HG02938 (cell line): Measurements from ENCODE around the gene RFX2.

Experiments used
- ATAC-seq: cut with Tn5 transposase; IDR thresholded peaks from one replicate; pipeline ENCODE4 v1.9.1; 2021; ENCODE audit warnings: mild to moderate bottlenecking, moderate library complexity; ENCODE audit not compliant: unreplicated experiment

Gene RFX2

DNA sequence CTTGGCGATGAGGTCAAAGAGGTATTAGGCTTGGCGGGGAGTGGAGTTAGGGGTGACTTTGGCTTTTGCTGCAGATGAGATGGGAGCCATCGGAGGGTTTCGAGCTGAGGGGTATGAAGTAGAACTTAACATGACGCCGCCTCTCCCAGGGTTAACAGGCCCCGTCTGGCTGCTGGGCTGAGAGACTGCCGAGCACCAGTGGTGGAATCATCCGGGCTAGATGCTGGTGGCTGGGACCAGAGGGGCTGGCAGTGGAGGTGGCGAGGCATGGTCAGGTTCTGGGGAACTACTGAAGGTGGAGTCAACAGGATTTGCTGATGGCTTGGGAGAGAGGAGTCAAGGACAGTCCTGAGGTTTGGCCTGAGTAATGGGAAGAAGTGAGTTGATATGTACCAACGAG is 4.9 kb downstream of the RFX2 start:
- no peak for ATAC-seq

DNA sequence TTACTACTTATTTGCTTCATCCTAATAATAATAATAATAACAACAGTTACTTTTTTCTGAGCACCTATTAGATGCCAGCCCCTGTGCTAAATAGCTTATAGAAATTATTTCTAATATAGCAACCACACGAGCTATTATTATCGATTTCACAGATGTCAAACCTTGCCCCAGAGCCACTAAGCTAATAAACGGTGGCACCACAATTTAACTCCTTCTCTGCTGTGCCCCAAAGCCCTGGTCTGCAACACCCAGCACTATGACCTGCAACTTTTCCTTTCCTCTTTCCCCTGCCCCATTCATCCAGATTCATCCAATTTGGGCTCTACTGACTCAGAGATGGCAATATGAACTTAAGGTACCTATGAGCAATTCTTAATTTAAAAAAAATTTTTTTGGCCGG is 6.4 kb downstream of the RFX2 start:
- no peak for ATAC-seq

DNA sequence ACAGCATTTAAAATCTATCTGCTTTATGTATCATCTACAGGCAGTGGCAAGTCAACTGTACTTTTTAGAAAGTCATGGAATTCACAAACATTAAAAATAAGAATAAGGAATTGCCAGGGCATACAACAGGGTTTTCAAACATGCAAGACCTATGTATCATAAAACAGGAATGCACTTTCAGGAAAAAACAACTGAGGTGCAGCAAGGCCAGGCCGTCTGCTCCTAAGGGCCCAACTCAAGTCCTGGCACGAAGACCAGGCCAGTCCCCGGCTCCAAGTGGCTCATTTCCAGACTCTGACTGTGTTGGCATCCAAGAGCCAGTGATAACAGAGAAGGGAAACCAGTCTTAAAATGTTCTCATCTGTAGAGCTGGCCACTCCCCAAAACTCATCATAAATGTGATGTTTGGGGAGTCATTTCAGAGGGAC is 7.1 kb downstream of the RFX2 start:
- no peak for ATAC-seq

DNA sequence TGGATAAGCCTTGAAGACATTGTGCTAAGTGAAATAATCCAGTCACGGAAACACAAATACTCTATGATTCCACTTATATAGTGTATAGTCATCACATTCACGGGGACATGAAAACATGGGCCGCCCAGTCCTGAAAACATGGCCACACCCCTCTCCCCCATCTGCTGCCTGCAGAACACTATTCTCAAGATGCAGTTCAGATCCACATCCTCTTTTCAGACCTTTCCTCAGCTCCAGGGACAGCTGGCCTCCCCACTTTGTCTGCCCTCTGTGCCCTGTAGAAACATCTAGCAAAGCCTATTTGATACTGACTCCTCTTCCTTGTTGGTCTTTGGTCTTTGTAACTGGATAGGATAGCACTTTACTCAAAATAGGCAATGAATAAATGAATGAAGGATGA is 8.3 kb downstream of the RFX2 start:
- no peak for ATAC-seq

DNA sequence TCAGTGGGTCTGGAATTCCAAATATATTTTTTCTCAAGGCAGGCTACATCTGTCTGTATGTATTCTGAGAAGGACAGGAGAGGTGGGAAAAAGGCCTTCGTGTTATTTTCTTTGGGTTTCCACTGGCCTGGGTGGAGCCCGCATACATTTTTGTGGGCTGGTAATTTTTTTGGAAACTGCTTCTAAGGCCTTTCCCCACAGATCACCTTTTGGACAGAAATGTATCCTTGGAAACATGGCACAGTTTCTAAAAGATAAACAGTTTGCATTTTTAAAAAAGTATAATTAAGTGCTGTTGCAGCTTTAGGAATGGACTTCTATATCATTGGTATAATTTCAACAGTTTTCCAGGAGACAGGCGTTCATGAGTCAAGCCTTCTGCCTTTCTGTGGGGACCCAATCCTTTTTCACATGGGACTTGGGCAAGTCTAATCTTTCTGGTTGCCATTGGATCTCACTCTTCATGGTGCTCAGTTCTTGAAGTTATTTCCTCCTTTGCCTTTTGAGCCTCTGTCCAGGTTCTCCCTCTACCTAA is 8.9 kb downstream of the RFX2 start:
- ATAC-seq = no peak

DNA sequence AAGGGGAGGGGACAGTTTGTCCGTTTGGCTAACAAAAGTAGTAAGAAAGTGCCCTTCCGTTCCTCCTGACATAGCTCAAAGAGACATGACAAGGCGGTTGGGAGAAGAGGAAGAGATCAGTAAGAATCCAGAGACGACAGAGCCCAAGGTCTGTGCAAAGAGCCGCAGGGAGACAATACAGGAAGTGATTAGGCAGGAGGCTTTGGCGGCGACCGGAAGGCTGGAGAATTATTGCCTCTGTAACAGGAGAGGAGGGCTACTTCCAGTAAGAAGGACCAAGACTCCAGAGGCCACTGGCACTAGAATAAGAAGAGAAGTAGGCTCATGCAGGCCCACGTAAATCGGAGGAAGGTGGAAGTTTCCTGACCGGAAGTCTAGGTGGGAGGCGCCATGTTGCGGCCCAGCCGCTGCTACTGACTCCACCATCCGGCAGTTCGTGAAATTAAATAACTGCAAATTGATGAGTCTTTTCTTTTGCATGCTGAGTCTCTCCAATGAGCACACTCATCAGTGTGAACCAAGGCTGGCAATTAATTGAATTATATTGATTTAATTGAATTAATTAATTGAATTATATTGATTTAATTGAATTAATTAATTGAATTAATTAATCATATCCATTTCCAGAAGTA is 9.9 kb downstream of the RFX2 start:
- ATAC-seq = no peak

DNA sequence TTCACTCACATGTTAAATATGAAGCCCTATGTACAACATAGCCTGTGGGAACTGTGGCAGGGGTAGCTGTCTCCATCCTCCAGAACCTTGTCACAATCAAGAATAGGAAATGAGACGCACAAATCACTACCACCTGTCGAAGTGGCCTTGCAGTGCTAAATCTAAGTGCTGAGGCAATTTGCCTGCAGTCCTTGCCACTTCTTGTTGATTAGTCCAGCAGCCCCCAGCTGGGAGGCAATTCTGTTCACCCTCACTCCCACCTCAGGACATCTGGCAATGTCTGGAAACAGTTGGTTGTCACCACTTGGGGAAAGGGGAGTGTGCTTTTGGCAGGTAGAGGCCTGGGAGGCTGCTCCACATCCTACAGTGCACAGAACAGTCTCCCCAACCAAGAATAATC is 10.7 kb downstream of the RFX2 start:
- ATAC-seq = no peak

DNA sequence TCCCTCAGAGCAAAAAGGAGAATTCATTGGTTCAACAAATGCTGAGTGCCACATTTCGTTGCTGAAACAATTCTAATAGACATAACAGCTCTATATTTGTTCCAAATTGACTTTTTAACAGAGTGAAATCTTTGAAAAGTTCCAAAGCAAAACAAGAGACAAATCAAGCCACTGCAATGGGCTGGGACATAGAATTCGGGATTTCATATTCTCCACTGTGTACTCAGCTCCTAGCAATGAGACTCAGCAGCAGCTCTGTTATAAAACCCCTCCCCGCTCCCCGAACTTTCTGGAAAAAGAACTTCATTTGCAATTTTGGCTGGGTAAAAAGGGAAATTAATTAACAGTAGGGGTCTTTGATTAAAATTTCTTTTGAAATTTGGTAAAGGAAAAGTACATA is 11.3 kb downstream of the RFX2 start:
- no peak for ATAC-seq

DNA sequence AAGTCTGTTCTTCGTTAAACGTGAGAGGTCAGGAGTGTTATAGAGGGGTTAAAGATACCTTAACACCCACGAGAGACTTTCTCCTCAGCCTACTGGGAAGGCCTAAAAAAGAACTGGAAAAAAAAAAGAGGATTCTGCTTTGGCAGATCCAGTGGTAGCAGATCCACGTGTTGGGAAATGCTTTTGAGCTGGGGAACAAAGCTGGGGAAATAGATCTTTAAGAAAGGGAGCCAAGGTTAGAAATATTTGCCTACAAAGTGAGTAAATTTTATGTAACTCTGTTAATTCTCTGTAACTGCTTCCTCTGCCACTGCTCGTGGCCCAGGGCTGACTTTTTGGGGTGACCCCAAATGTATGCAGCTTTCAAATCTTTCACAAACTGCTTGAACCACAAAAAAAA is 11.7 kb downstream of the RFX2 start:
- no peak for ATAC-seq

DNA sequence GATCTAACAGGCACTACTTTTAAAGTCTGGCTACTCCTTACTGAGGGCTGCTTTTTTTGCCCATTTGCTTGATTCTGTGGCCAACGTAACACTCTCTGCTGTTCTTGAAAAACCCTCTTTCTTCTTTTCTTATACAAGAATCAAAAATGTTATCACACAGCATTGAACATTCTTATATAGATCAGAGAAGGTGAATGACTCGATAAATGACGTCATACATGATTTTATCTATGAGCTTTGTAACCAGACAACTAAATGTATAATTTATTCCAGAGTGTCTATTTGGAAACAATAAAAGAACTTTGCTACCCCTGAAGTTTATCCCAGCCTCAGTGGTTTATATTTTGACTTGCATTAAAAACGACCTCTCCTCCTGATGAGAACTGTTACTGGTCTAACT is 12.4 kb downstream of the RFX2 start:
- ATAC-seq = no peak

DNA sequence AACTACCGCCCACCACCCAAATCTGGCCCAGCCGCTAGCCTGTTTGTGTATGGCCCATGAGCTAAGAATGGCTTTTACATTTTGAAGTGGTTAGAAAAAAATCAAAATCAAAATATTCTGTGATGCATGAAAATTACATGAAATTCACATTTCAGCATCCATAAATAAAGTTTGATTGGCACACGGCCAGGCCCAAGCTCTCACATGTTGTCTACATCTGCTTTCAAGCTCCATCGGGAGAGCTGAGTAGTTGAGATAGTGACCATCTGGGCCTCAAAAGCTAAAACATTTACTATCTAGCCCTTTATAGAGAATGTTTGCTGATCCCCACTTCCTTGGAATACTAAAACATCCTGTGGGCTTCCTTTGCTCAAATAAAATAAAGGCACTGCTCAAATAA is 14.5 kb downstream of the RFX2 start:
- ATAC-seq = no peak

DNA sequence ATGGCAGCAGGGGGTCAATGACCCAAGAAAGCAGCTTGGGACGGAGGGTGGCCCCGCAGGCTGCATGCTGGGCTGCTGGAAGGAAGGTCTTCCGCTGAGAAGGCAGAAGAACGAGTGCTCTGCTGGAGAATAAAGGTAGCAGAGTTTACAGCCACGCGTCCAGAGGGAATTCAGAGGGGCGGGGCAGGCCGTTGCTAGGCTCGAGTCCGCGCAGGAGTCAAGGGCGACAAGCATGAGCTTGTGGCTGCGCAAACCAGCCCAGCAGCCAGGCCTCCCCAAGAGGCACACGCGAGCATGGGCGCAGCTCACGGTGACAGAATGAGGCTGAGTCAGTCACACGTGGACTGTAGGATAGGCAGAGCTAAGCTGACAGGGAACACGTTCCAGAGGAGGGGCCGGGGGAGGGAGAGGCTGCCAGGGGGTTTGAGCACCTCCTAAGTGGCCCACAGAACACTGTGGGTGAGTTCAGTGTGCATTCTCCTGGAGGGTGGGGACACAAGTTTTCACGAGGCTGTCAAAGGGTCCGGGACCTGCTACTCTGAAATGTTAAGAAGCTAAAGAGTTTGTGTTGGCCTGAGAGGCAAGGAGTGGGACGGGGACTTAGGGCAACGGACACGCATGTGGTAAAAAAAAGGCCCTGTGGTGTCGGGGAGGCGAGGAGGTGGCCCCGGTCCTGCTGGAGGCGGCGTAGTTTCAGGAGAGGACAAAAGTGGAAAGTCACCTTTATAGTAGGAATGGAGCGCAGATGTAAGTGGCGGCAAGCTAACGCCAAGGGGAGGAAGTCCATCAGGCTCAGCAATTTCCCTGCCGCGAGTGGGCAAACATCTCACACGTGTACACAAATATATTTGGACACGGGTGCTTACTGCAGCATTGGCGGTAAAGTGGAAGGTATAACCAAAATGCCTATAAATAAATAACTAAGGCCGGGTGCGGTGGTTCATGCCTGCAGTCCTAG is 17.7 kb downstream of the RFX2 start:
- ATAC-seq = no peak

DNA sequence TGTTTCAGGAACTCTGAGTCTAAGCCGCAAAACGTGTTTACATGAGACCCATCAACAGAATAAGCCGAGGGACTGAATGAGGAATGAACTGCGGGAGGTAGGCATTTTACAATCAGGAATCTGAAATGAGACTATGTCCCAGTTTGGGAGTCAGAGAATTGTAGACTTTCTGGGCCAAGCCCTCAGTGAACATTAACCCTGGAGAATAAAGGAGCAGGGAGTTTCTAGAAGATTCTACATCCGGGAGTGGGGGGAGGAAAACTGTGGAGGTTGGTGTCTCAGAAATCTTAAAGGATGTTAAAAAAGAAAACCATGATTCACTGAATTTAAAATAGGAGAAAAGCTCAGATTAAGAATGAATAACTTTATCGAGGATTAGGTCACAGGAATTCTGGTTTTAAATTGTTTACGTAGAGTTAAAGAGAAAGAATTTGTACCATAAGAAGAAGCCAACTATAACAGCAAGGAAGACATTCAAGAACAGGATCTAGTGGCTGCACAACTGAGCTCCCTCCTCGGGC is 18.5 kb downstream of the RFX2 start:
- no peak for ATAC-seq

DNA sequence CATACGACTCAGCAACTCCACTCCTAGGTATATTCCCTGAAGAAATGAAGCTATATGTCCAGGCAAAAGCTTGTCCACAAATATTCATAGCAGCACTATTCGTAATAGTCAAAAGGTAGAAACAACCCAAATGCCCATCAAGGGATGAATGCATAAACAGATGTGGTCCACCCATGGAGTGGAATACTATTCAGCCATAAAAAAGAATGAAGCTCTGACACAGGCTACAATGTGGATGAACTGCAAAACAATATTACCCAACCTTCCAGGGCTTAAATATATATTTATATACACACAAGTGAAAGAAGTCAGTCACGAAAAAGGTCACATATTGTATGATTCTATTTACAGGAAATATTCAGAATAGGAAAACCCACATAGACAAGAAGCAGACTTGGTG is 19.7 kb downstream of the RFX2 start:
- ATAC-seq = no peak

DNA sequence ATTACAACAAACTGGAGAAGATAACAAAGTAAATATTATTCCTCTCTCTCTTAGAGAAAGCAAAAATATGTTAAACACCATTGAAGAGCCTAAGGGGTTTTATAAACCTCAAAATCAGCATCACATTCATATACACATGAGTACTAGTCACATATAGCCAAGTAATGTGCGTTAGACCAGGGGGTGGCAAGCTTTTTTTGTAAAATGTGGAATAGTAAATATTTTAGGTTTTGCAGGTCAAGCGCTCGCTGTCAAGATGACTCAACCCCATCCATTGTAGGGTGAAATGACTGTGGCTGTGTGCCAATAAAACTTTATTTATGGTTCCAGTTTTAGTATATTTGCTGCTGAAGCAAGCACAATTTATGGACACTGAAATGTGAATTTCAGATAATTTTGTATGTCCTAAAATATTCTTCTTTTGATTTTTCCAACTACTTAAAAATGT is 21.7 kb downstream of the RFX2 start:
- ATAC-seq = no peak

DNA sequence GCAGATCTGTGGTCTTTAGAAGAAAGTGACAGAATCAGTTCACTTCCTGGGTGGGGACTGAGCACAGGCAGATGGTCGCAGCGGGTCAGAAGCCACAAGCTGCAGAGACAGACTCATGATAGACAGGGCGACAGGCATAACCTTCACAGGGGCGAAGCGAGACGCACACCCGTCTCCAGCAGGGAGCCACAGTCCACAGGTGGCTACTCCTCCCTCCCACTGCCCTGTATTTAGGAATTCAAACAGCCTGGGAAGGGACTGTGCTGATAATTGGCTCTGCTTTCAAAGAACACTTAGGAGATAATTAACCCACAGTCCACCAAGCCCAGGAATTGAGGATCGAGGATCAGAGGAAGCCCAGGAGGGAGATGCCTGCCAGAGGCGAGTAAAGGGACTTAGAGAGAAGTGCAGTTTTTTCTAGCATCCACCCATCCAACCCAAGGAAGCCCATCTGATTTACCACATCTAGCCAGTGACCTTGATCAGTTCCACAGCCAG is 23.2 kb downstream of the RFX2 start:
- ATAC-seq = no peak

DNA sequence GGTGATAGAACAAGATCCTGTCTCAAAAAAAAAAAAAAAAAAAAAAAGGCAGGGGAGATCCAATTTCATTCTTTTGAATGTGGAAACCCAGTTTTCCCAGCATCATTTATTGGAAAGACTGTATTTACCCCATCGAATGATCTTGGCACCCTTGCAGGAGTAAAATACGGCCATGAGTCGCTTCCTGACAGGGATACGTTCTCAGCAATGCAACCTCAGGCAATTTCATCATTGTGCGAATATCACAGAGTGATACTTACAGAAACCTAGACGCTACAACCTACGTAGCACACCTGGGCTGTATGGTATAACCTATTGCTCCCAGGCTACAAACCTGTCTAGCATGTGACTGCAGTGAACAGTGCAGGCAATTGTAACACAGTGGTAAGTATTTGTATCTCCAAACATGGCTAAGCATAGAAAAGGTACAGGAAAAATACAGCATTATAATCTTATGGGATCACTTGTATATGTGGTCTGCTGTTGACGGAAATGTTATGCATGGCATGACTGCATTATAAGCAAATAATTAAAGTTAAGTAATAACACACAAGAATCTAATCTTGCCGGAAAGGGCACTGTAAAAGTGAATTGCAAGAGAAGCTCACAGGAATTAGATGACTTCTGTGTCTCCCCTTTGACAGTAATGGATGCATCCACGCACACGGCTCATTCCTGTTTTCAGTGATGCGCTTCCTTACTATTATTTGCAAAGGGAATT is 24.1 kb downstream of the RFX2 start:
- no peak for ATAC-seq

DNA sequence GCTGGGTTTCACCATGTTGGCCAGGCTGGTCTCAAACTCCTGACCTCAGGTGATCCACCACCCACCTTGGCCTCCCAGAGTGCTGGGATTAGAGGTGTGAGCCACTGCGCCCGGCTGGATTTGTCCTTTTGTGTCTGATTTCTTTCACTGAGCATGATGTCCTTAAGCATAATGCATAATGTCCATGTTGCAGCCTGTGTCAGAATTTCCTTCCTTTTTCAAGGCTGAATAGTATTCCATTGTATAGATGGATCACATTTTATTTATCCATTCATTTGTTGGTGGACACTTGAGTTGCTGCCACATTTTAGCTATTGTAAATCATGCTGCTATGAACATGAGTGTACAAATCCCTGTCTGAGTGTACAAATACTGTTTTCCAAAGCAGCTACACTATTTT is 25.5 kb downstream of the RFX2 start:
- ATAC-seq = no peak

DNA sequence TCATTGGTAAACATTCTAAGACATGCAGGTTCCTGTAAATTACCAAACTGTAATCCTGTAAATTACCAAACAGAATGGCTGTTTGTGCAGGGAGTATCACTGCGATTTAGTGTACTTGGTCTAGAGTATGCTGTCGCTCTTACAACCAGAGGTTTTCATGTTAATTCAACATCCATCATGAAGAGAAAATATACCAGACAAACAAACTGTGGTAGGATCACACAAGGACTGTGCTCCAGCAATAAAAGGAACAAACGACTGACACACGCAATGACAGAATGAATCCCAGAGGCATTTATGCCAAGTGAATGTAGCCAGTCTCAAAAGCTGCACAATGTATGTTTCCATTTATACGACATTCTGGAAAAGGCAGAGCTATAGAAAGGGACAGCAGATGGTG is 31.2 kb downstream of the RFX2 start:
- no peak for ATAC-seq

DNA sequence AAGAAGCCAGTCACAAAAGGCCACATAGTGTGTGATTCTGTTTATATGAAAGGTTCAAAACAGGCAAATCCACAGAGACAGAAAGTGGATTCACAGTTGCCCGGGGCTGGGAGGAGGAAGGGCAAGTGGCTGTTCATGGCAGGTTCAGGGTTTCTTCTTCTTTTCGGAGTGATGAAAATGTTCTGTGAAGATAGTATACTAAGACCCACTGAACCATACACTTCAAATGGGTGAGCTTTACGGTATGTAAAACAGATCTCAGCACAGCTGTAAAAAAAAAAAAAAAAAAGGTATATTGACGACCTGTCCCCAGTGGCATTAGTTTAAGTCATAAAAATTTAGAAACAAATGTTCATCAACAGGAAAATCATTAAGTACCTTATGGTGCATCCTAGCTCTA is 32.2 kb downstream of the RFX2 start:
- no peak for ATAC-seq
